Neural cell (in vitro differentiated cells): ENCODE results near the gene KNL1. TPM values are rescaled to one million over a fixed set of nuclear protein-coding genes. Genes with fewer than 3 reads are reported as not detected.

Source experiments
- H2AFZ ChIP-seq: fragments of 200-600, 300-800 bp; sonication (generic), shearing (Covaris generic); 2 replicates; pipeline ENCODE4 v1.6.0; 2014; ENCODE audit warnings: low read depth, mild to moderate bottlenecking, antibody characterized with exemption, low read length, moderate library complexity
- H3F3A ChIP-seq: fragments of 200-600 bp; shearing (Covaris generic); 2 replicates; pipeline ENCODE4 v1.6.1; 2016; ENCODE audit warnings: mild to moderate bottlenecking, moderate library complexity, mixed read lengths, antibody characterized with exemption, low read length; ENCODE audit not compliant: insufficient read depth, poor library complexity, severe bottlenecking
- H3K27ac ChIP-seq: fragments of 200-600, 300-800 bp; sonication (generic), shearing (Covaris generic); 2 replicates; pipeline ENCODE4 v1.5.1; 2014; ENCODE audit warnings: mild to moderate bottlenecking, low read length, moderate library complexity
- H3K27me3 ChIP-seq: fragments of 300-800, 200-600 bp; sonication (generic), shearing (Covaris generic); 2 replicates; pipeline ENCODE4 v1.6.0; 2014; ENCODE audit warnings: mild to moderate bottlenecking, low read depth, low read length, moderate library complexity; ENCODE audit not compliant: insufficient read depth
- H3K36me3 ChIP-seq: fragments of 300-800, 200-600 bp; sonication (generic), shearing (Covaris generic); 2 replicates; pipeline ENCODE4 v1.5.1; 2014; ENCODE audit warnings: mild to moderate bottlenecking, antibody characterized with exemption, low read length, moderate library complexity; ENCODE audit not compliant: insufficient read depth
- H3K4me2 ChIP-seq: fragments of 300-800, 200-600 bp; sonication (generic), shearing (Covaris generic); 2 replicates; pipeline ENCODE4 v1.6.0; 2014; ENCODE audit warnings: mild to moderate bottlenecking, low read length
- H3K4me3 ChIP-seq: fragments of 300-800, 200-600 bp; sonication (generic), shearing (Covaris generic); 2 replicates; pipeline ENCODE4 v1.5.1; 2014; ENCODE audit warnings: mild to moderate bottlenecking, low read length, moderate library complexity
- H3K79me2 ChIP-seq: fragments of 200-600 bp; shearing (Covaris generic); replicated peaks from 2 replicates; pipeline ENCODE4 v1.6.0; 2014; ENCODE audit warnings: mild to moderate bottlenecking, low read length, moderate library complexity; ENCODE audit not compliant: insufficient read depth
- H3K9ac ChIP-seq: fragments of 300-800, 200-600 bp; sonication (generic), shearing (Covaris generic); 2 replicates; pipeline ENCODE4 v1.6.1; 2016; ENCODE audit warnings: mild to moderate bottlenecking, low read length, mixed read lengths
- H3K9me2 ChIP-seq: fragments of 200-600 bp; shearing (Covaris generic); 2 replicates; pipeline ENCODE4 v1.6.1; 2016; ENCODE audit warnings: mild to moderate bottlenecking, low read length, mixed read lengths; ENCODE audit not compliant: insufficient read depth
- H3K9me3 ChIP-seq: fragments of 200-600, 300-800 bp; sonication (generic), shearing (Covaris generic); 2 replicates; pipeline ENCODE4 v1.6.1; 2016; ENCODE audit warnings: mild to moderate bottlenecking, mixed run types, low read length, moderate library complexity, mixed read lengths
- H4K20me1 ChIP-seq: fragments of 200-600 bp; shearing (Covaris generic); 2 replicates; pipeline ENCODE4 v1.6.1; 2016; ENCODE audit warnings: mild to moderate bottlenecking, mixed run types; ENCODE audit not compliant: insufficient read depth
- CTCF ChIP-seq: fragments of 450-650 bp; IDR thresholded peaks from 2 replicates; pipeline ENCODE4 v1.5.1; 2014; ENCODE audit warnings: antibody characterized with exemption, mild to moderate bottlenecking, moderate library complexity; ENCODE audit not compliant: poor library complexity, severe bottlenecking
- EP300 ChIP-seq: fragments of 450-650 bp; conservative IDR thresholded peaks from 2 replicates; pipeline ENCODE4 v1.6.1; 2014; ENCODE audit warnings: antibody characterized with exemption, mild to moderate bottlenecking, moderate library complexity; ENCODE audit not compliant: poor library complexity, severe bottlenecking
- EZH2 ChIP-seq: fragments of 200-600, 300-800 bp; shearing (Covaris generic), sonication (generic); IDR thresholded peaks from 2 replicates; pipeline ENCODE4 v1.6.1; 2014; ENCODE audit warnings: antibody characterized with exemption, low read length, borderline replicate concordance, mild to moderate bottlenecking; ENCODE audit not compliant: insufficient read depth, poor library complexity, severe bottlenecking
- MXI1 ChIP-seq: fragments of 450-650 bp; conservative IDR thresholded peaks from 2 replicates; pipeline ENCODE4 v1.6.1; 2014; ENCODE audit warnings: antibody characterized with exemption, mild to moderate bottlenecking; ENCODE audit not compliant: poor library complexity, severe bottlenecking
- POLR2AphosphoS5 ChIP-seq: IDR thresholded peaks from 2 replicates; pipeline ENCODE4 v1.6.1; 2012
- RAD21 ChIP-seq: fragments of 450-650 bp; conservative IDR thresholded peaks from 2 replicates; pipeline ENCODE4 v1.6.1; 2014; ENCODE audit warnings: antibody characterized with exemption, mild to moderate bottlenecking, moderate library complexity
- REST ChIP-seq: IDR thresholded peaks from 2 replicates; pipeline ENCODE4 v1.6.1; 2012; ENCODE audit warnings: borderline replicate concordance
- SMC3 ChIP-seq: fragments of 450-650 bp; conservative IDR thresholded peaks from 2 replicates; pipeline ENCODE4 v1.6.1; 2014; ENCODE audit warnings: antibody characterized with exemption, mild to moderate bottlenecking, moderate library complexity; ENCODE audit not compliant: poor library complexity
- TAF1 ChIP-seq: IDR thresholded peaks from 2 replicates; pipeline ENCODE4 v1.6.1; 2012; ENCODE audit warnings: low read depth
- polyA plus RNA-seq: library from polyadenylated mRNA; depleted of rRNA; stranded (reverse); fragments of >200 nt; gene quantifications from 2 replicates; pipeline ENCODE4 v1.2.3, GENCODE V29; 2014

KNL1 gene
- polyA plus RNA-seq, 1 donor from 2014 or later = 2.4 TPM

- Histone ChIP-seq H3K9me2 (no peaks in the 10 kb centered on the region), H3K4me3 (no peak overlapping the region), H3F3A (peaks cover 4% of the 10 kb centered on the region), H3K9me3 (no peaks in the 10 kb centered on the region), H3K4me2 (no peak overlapping the region), H3K79me2 (no peaks in the 10 kb centered on the region), H3K27ac (no peak overlapping the region), H2AFZ (no peak overlapping the region), H3K36me3 (no peaks in the 10 kb centered on the region), H3K9ac (no peak overlapping the region), H3K27me3 (no peaks in the 10 kb centered on the region), H4K20me1 (no peaks in the 10 kb centered on the region)
- TF ChIP-seq MXI1 (no peak), EZH2 (no peak), CTCF (no peak), RAD21 (no peak), EP300 (no peak)
Measured at GRCh38 chr15:40555876-40556275, 38.2 kb upstream of the KNL1 start.

GRCh38 chr15:40558952-40559742, 34.9 kb upstream of the KNL1 start:
- Histone ChIP-seq H3K4me3 (no peak overlapping the region), H3K36me3 (no peaks in the 10 kb centered on the region), H2AFZ (no peak overlapping the region), H3K27ac (no peak overlapping the region), H3K9ac (no peak overlapping the region), H3K9me2 (no peaks in the 10 kb centered on the region), H3K9me3 (no peaks in the 10 kb centered on the region), H3F3A (no peaks in the 10 kb centered on the region), H3K79me2 (no peaks in the 10 kb centered on the region), H3K27me3 (no peaks in the 10 kb centered on the region), H3K4me2 (no peak overlapping the region), H4K20me1 (no peaks in the 10 kb centered on the region)
- TF ChIP-seq MXI1 (no peak), SMC3 (no peak), CTCF (no peak), RAD21 (no peak), EP300 (no peak), TAF1 (no peak), POLR2AphosphoS5 (no peak), EZH2 (no peak), REST (no peak)
